ENCODE data around the gene ZFP91.

DNA sequence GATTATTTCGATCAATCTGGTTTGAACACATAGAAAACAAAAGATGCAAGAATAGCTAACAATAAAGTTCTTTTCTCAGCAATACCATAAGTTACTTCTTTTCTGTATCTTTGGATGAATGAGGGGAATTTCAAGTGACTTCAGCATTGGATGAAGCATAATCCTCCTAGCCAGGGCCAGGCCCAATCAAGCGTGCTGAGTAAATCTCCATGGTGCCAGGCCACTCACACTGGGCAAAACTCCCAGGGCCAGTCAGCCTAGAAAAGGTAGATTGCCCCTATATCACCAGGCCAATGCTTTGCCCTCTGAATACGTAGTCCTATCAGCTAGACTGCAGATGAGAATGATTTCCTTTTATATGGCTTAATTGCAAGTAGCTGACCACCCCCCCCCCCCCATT, 49.6 kb downstream of the ZFP91 start:
- no peak for TF ChIP-seq CTCF (IDR thresholded peaks at IDR 0.05)
- TF ChIP-seq POLR2A (IDR thresholded peaks at IDR 0.05) = no peak
